PC-3 (cell line): ENCODE measurements around the gene GCLC. TPM values are rescaled to one million over a fixed set of nuclear protein-coding genes. Genes with fewer than 3 reads are reported as not detected.

ENCODE experiments used
- ATAC-seq: fragments of 200-7000 bp; cut with Tn5 transposase; 2 replicates; pipeline ENCODE4 v1.9.1; 2020; ENCODE audit warnings: mild to moderate bottlenecking, moderate library complexity
- BruUV-seq: library from RNA; stranded (reverse); fragments of 400-500 nt; replicated peaks from 2 replicates; lab custom pipeline; 2021; lab: Mats Ljungman, UMichigan
- CTCF ChIA-PET: fragments of 300-600 bp; sonication (Branson Sonifier 250); formaldehyde crosslinking; loops from one replicate; lab custom pipeline; 2022; ENCODE audit warnings: antibody characterized with exemption; lab: Charles Lee
- POLR2A ChIA-PET: fragments of 300-600 bp; sonication (Branson Sonifier 250); formaldehyde crosslinking; loops from one replicate; lab custom pipeline; 2022; ENCODE audit warnings: antibody characterized with exemption; ENCODE audit not compliant: unreplicated experiment; lab: Charles Lee
- DNase-seq: peaks from one replicate; pipeline ENCODE4 v3.0.0-alpha.2; 2015
- H2AFZ ChIP-seq: fragments of 300-600 bp; sonication (generic); 2 replicates; pipeline ENCODE4 v1.6.0; 2016; ENCODE audit warnings: antibody characterized with exemption, low read length
- H3F3A ChIP-seq: fragments of 300-600 bp; sonication (generic); one replicate; pipeline ENCODE4 v1.6.0; 2017; ENCODE audit warnings: antibody characterized with exemption, low read length, control low read depth, mild to moderate bottlenecking; ENCODE audit not compliant: unreplicated experiment
- H3K27ac ChIP-seq: fragments of 300-600 bp; sonication (generic); 2 replicates; pipeline ENCODE4 v1.5.1; 2016; ENCODE audit warnings: mild to moderate bottlenecking, low read length
- H3K27me3 ChIP-seq: fragments of 300-600 bp; sonication (generic); 2 replicates; pipeline ENCODE4 v1.6.1; 2016; ENCODE audit warnings: low read length, mixed read lengths
- H3K36me3 ChIP-seq: fragments of 300-600 bp; sonication (generic); 2 replicates; pipeline ENCODE4 v1.6.1; 2016; ENCODE audit warnings: low read depth, mixed run types, low read length, mixed read lengths
- H3K4me1 ChIP-seq: fragments of 300-600 bp; sonication (generic); 2 replicates; pipeline ENCODE4 v1.5.1; 2016; ENCODE audit warnings: low read length; ENCODE audit not compliant: insufficient read depth
- H3K4me2 ChIP-seq: fragments of 300-600 bp; sonication (generic); 2 replicates; pipeline ENCODE4 v1.6.0; 2016; ENCODE audit warnings: low read length
- H3K4me3 ChIP-seq: fragments of 300-600 bp; sonication (generic); 2 replicates; pipeline ENCODE4 v1.5.1; 2016; ENCODE audit warnings: mild to moderate bottlenecking, low read length, mixed read lengths
- H3K79me2 ChIP-seq: fragments of 300-600 bp; sonication (generic); 2 replicates; pipeline ENCODE4 v1.6.1; 2017; ENCODE audit warnings: low read length, mixed read lengths
- H3K9ac ChIP-seq: fragments of 300-600 bp; sonication (generic); 2 replicates; pipeline ENCODE4 v1.6.0; 2016; ENCODE audit warnings: mild to moderate bottlenecking, low read length
- H3K9me2 ChIP-seq: fragments of 300-600 bp; sonication (generic); replicated peaks from 2 replicates; pipeline ENCODE4 v1.6.1; 2016; ENCODE audit warnings: mixed run types, low read length, mixed read lengths
- H3K9me3 ChIP-seq: fragments of 300-600 bp; sonication (generic); 2 replicates; pipeline ENCODE4 v1.6.1; 2016; ENCODE audit warnings: low read length, mixed read lengths
- H4K20me1 ChIP-seq: fragments of 300-600 bp; sonication (generic); 2 replicates; pipeline ENCODE4 v1.6.1; 2016; ENCODE audit warnings: low read length, mixed read lengths
- EZH2 ChIP-seq: fragments of 300-600 bp; sonication (generic); IDR thresholded peaks from one replicate; pipeline ENCODE4 v1.6.1; 2017; ENCODE audit warnings: antibody characterized with exemption, mild to moderate bottlenecking, low read length; ENCODE audit not compliant: unreplicated experiment
- EZH2phosphoT487 ChIP-seq: fragments of 300-600 bp; sonication (generic); IDR thresholded peaks from 2 replicates; pipeline ENCODE4 v1.6.1; 2018; ENCODE audit warnings: mild to moderate bottlenecking, antibody characterized with exemption, low read length, borderline replicate concordance
- intact Hi-C: fragments of 100-400 bp; cut with micrococcal nuclease; formaldehyde crosslinking; loops from 2 replicates; pipeline ENCODE4 v1.9.0; 2023
- total RNA-seq: library from RNA; depleted of rRNA; stranded (reverse); fragments of >200 nt; gene quantifications from 2 replicates; pipeline ENCODE4 v1.2.3, GENCODE V29; 2014
- TF ChIP-seq, protein P1 (sequence below): fragments of 300-600 bp; sonication (generic); conservative IDR thresholded peaks from 2 replicates; pipeline ENCODE4 v1.5.1; 2017; ENCODE audit warnings: antibody characterized with exemption, low read depth, mild to moderate bottlenecking, low read length

GCLC gene
- total RNA-seq, 1 experiment from 2014 or later: 50.1 TPM

DNA sequence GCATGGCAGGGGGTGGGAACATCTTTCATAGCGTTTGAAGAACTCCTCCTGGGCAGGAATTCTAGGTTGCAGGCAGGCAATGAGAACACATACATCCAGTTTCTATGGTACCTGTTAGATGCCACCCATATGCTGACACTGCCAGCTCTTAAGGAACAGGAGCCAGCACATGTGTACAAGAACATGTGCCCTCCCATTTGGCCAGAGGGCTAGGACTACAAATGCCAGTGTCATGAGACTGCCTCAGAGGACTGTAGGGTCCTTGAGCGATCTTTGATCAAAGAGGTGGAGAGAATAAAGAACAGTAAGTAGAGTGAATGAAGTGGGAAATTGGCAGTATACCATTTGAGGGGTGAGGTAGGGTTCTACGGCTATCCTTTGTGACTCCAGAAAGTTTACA, 45.8 kb downstream of the GCLC start:
- no TSS peak for BruUV-seq
- no peaks in the 10 kb centered on the region for H3K9me2 ChIP-seq
- no peaks in the 10 kb centered on the region for H3F3A ChIP-seq
- no peak overlapping the region for H3K4me2 ChIP-seq
- no peaks in the 10 kb centered on the region for H3K9me3 ChIP-seq
- ChIA-PET POLR2A (interaction anchor here (0.6 to 0.7 kb wide), 2 partner anchors 229 to 924 kb away, joined by 3 to 4 read pairs; no protein-coding TSS in a partner anchor), CTCF (no interaction called here)
- ATAC-seq (no peak), DNase-seq (no peak)
- no peaks in the 10 kb centered on the region for H4K20me1 ChIP-seq
- H3K9ac ChIP-seq: no peak overlapping the region
- no peak overlapping the region for H3K4me3 ChIP-seq
- peaks cover 34% of the 10 kb centered on the region; the same call in 1 of the 2 replicates for H3K36me3 ChIP-seq
- TF ChIP-seq EZH2phosphoT487 (no peak), EZH2 (no peak)
- TF ChIP-seq, protein P1, sequence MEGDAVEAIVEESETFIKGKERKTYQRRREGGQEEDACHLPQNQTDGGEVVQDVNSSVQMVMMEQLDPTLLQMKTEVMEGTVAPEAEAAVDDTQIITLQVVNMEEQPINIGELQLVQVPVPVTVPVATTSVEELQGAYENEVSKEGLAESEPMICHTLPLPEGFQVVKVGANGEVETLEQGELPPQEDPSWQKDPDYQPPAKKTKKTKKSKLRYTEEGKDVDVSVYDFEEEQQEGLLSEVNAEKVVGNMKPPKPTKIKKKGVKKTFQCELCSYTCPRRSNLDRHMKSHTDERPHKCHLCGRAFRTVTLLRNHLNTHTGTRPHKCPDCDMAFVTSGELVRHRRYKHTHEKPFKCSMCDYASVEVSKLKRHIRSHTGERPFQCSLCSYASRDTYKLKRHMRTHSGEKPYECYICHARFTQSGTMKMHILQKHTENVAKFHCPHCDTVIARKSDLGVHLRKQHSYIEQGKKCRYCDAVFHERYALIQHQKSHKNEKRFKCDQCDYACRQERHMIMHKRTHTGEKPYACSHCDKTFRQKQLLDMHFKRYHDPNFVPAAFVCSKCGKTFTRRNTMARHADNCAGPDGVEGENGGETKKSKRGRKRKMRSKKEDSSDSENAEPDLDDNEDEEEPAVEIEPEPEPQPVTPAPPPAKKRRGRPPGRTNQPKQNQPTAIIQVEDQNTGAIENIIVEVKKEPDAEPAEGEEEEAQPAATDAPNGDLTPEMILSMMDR: no peak
- H3K27ac ChIP-seq: no peak overlapping the region
- no peak overlapping the region for H2AFZ ChIP-seq
- peaks cover 22% of the 10 kb centered on the region for H3K4me1 ChIP-seq
- no peaks in the 10 kb centered on the region for H3K79me2 ChIP-seq
- H3K27me3 ChIP-seq: no peaks in the 10 kb centered on the region
- intact Hi-C loops: no loop called here

DNA sequence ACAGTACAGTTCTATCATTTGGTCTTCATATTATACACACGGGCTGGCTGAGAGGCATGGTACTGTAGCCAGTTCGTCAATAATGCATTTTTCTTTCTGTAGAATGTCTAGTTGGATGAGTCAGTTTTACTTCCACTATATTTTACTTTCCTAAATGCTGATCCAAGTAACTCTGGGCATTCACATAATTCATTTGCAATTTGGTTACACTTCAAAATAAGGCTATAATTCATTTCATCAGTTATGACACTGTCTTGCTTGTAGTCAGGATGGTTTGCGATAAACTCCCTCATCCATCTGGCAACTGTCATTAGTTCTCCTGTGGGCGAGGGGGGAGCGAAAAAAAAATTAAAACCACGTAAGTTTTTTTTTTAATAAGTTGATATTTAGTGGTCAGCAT, 46.3 kb downstream of the GCLC start:
- no TSS peak for BruUV-seq
- Histone ChIP-seq H3K36me3 (peaks cover 30% of the 10 kb centered on the region; the same call in 1 of the 2 replicates), H3K4me1 (peaks cover 26% of the 10 kb centered on the region), H3K4me3 (no peak overlapping the region), H3K79me2 (no peaks in the 10 kb centered on the region), H2AFZ (no peak overlapping the region), H4K20me1 (no peaks in the 10 kb centered on the region), H3K9me2 (no peaks in the 10 kb centered on the region), H3K9ac (no peak overlapping the region), H3K9me3 (no peaks in the 10 kb centered on the region), H3K27ac (no peak overlapping the region), H3K4me2 (no peak overlapping the region), H3K27me3 (no peaks in the 10 kb centered on the region), H3F3A (no peaks in the 10 kb centered on the region)
- TF ChIP-seq, protein P1: no peak
- TF ChIP-seq EZH2 (no peak), EZH2phosphoT487 (no peak)
- intact Hi-C loops: no loop called here
- CTCF ChIA-PET: no interaction called here
- POLR2A ChIA-PET: no interaction called here
- DNase-seq: no peak
- no peak for ATAC-seq

DNA sequence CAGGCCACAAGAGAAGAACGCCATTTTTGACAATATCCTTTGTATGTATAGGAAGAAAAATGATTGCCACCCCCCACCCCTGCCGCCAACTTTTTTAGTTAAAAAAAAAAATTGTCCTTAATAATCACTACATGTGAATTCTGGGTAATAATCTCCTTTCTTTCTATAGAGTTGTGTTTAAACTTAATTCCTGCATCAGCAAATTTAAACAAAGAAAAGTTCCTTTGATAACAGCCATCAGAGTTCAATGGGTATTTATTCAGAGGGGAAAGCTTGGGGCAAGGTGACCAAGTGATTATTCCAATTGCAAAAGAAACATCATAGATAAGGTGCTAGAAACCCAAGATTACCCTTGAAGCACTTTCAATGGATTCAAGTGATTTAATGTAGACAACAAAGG, 47.0 kb downstream of the GCLC start:
- Histone ChIP-seq H4K20me1 (no peaks in the 10 kb centered on the region), H3K9ac (no peak overlapping the region), H3K4me1 (peaks cover 33% of the 10 kb centered on the region), H3K36me3 (peaks cover 24% of the 10 kb centered on the region; the same call in 1 of the 2 replicates), H3K9me2 (no peaks in the 10 kb centered on the region), H3K27ac (no peak overlapping the region), H3K4me2 (no peak overlapping the region), H3F3A (no peaks in the 10 kb centered on the region), H3K9me3 (no peaks in the 10 kb centered on the region), H2AFZ (no peak overlapping the region), H3K79me2 (no peaks in the 10 kb centered on the region), H3K4me3 (no peak overlapping the region), H3K27me3 (no peaks in the 10 kb centered on the region)
- intact Hi-C loops: no loop called here
- TF ChIP-seq EZH2phosphoT487 (no peak), EZH2 (no peak)
- TF ChIP-seq, protein P1: no peak
- ATAC-seq: no peak
- ChIA-PET POLR2A (no interaction called here), CTCF (no interaction called here)
- no peak for DNase-seq
- BruUV-seq: no TSS peak
